Right ventricle myocardium superior (tissue), 1 donor: ENCODE measurements around the gene SLC9C1. TPM values are rescaled to one million over a fixed set of nuclear protein-coding genes. Genes with fewer than 3 reads are reported as not detected.
A peak's percentile ranks its signal among the peaks of the same experiment; 100 is the strongest.

Experiments
- ATAC-seq: fragments of 200-7000 bp; cut with Tn5 transposase; one replicate; pipeline ENCODE4 v1.9.1; 2020; ENCODE audit warnings: mild to moderate bottlenecking; ENCODE audit not compliant: poor library complexity
- DNase-seq: peaks from one replicate; pipeline ENCODE4 v3.0.0-alpha.2; 2020
- intact Hi-C: fragments of 100-400 bp; cut with DNase I; formaldehyde crosslinking; loops from one replicate; pipeline ENCODE4 v1.11.2; 2022
- total RNA-seq: library from RNA; stranded (reverse); fragmentation: NEBNext Ultra II Directional; extraction: Animal tissue kit (Norgen Biotek cat#: 25700); gene quantifications from one replicate; pipeline ENCODE4 v1.2.1, GENCODE V29; 2021
- donor health status: DM: no; HTN: yes; CAD: no; lungs with severe emphysema.

The SLC9C1 gene
- total RNA-seq, 1 donor from 2014 or later: 1.7 TPM

GRCh38 chr3:112121577-112122547 is 172.2 kb downstream of the SLC9C1 start:
- ATAC-seq (no peak), DNase-seq (no peak)
- intact Hi-C loops: no loop called here

GRCh38 chr3:112119962-112120836 is 173.8 kb downstream of the SLC9C1 start:
- no peak for DNase-seq
- intact Hi-C loops: loop anchor here (10.0 kb wide), 1 partner anchor 415 kb away; no protein-coding TSS in a partner anchor
- no peak for ATAC-seq

- intact Hi-C loops: loop anchor here (10.0 kb wide), 1 partner anchor 417 kb away; no protein-coding TSS in a partner anchor
- peak; percentile 57 for DNase-seq
- peak; percentile 38 for ATAC-seq
Observed at GRCh38 chr3:112117841-112118571, 176.0 kb downstream of the SLC9C1 start.

- DNase-seq (no peak), ATAC-seq (no peak)
- intact Hi-C loops: loop anchor here (10.0 kb wide), 1 partner anchor 417 kb away; no protein-coding TSS in a partner anchor
Observed at GRCh38 chr3:112117415-112117814, 176.6 kb downstream of the SLC9C1 start.

- ATAC-seq (peak; percentile 41), DNase-seq (peak; percentile 45)
- intact Hi-C loops: loop anchor here (10.0 kb wide), 1 partner anchor 418 kb away; no protein-coding TSS in a partner anchor
Observed at GRCh38 chr3:112116748-112117186, 177.2 kb downstream of the SLC9C1 start.

GRCh38 chr3:112115806-112116383 is 178.1 kb downstream of the SLC9C1 start:
- DNase-seq (no peak), ATAC-seq (no peak)
- intact Hi-C loops: loop anchor here (10.0 kb wide), 1 partner anchor 419 kb away; no protein-coding TSS in a partner anchor

- ATAC-seq (no peak), DNase-seq (no peak)
- intact Hi-C loops: loop anchor here (10.0 kb wide), 1 partner anchor 420 kb away; no protein-coding TSS in a partner anchor
Observed at GRCh38 chr3:112115161-112115739, 178.8 kb downstream of the SLC9C1 start.

GRCh38 chr3:112114576-112115160 is 179.3 kb downstream of the SLC9C1 start:
- intact Hi-C loops: loop anchor here (10.0 kb wide), 1 partner anchor 420 kb away; no protein-coding TSS in a partner anchor
- ATAC-seq (no peak), DNase-seq (no peak)

- peak; percentile 87 for ATAC-seq
- no peak for DNase-seq
Observed at GRCh38 chr3:112111785-112112402, 182.1 kb downstream of the SLC9C1 start.

GRCh38 chr3:112109322-112109721 is 184.7 kb downstream of the SLC9C1 start:
- no peak for ATAC-seq
- DNase-seq: no peak
- intact Hi-C loops: no loop called here

More at GRCh38 chr3:112111785-112112402, 182.1 kb downstream of the SLC9C1 start:
- intact Hi-C loops: loop anchor here (10.0 kb wide), 1 partner anchor 423 kb away; no protein-coding TSS in a partner anchor

- intact Hi-C loops: no loop called here
- DNase-seq (no peak), ATAC-seq (no peak)
Observed at GRCh38 chr3:112104774-112105173, 189.2 kb downstream of the SLC9C1 start.

- DNase-seq (no peak), ATAC-seq (no peak)
- intact Hi-C loops: no loop called here
Observed at GRCh38 chr3:112101916-112102315, 192.1 kb downstream of the SLC9C1 start.

- intact Hi-C loops: no loop called here
- ATAC-seq (peak; percentile 35), DNase-seq (no peak)
Observed at GRCh38 chr3:112097378-112097777, 196.6 kb downstream of the SLC9C1 start.

- DNase-seq (no peak), ATAC-seq (no peak)
- intact Hi-C loops: no loop called here
Observed at GRCh38 chr3:112096176-112096575, 197.8 kb downstream of the SLC9C1 start.

- DNase-seq (no peak), ATAC-seq (no peak)
- intact Hi-C loops: no loop called here
Observed at GRCh38 chr3:112095731-112096130, 198.3 kb downstream of the SLC9C1 start.

GRCh38 chr3:112093180-112093522 is 200.9 kb downstream of the SLC9C1 start:
- ATAC-seq: peak; percentile 16
- no peak for DNase-seq
- intact Hi-C loops: no loop called here
